ENCODE results near the gene UBL4A. TPM values are rescaled to one million over a fixed set of nuclear protein-coding genes. Genes with fewer than 3 reads are reported as not detected.

Gene UBL4A
- total RNA-seq, 1 experiment from 2014 or later: 26.7 TPM

GRCh38 chrX:154452823-154453222 is 33.6 kb downstream of the UBL4A start:
- peaks cover 6% of the 10 kb centered on the region for H3K4me1 Mint-ChIP-seq (ENCODE audit: insufficient read depth, unreplicated experiment)
- BruUV-seq (replicated peaks): no TSS peak
- DNase-seq (ENCODE audit: unreplicated experiment): no peak
- POLR2A ChIA-PET: no interaction called here
- no peak overlapping the region for H3K4me3 Mint-ChIP-seq (ENCODE audit: unreplicated experiment)
- intact Hi-C loops (cut with micrococcal nuclease): no loop called here
- H3K36me3 Mint-ChIP-seq (ENCODE audit: insufficient read depth, unreplicated experiment): peaks cover 30% of the 10 kb centered on the region
- H3K9me3 Mint-ChIP-seq (ENCODE audit: unreplicated experiment): no peaks in the 10 kb centered on the region
- H3K27ac Mint-ChIP-seq (ENCODE audit: low read depth, unreplicated experiment): no peak overlapping the region
- peaks cover 31% of the 10 kb centered on the region for H3K27me3 Mint-ChIP-seq (ENCODE audit: insufficient read depth, unreplicated experiment)
- TF ChIP-seq CTCF (IDR thresholded peaks at IDR 0.05; ENCODE audit: unreplicated experiment): no peak
- CTCF ChIA-PET: interaction anchor here (0.6 to 1.3 kb wide), 3 partner anchors 8 to 81 kb away, joined by 3 read pairs; no protein-coding TSS in a partner anchor

DNA sequence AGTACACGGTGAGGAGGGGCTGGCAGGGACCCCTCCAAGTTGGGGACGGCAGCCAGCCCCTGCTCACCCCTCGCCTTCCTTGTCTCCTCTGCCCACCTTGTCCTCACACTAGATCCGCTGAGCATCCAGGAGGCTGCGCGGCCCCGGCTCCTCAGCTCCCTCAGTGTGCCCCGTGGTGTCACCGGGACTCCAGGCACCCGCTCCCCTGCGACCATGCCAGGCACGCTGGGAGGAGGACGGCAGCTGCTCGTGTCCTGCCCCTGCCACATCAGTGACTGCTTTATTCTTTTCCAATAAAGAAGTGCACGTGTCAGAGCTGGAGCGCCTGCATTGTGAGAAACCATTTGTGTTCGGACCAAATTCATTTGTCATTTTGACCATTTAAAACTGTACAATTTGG is 36.1 kb downstream of the UBL4A start:
- TF ChIP-seq CTCF (IDR thresholded peaks at IDR 0.05; ENCODE audit: unreplicated experiment): no peak
- DNase-seq (ENCODE audit: unreplicated experiment): no peak
- H3K4me1 Mint-ChIP-seq (ENCODE audit: insufficient read depth, unreplicated experiment): no peaks in the 10 kb centered on the region
- no TSS peak for BruUV-seq (replicated peaks)
- peaks cover 50% of the 10 kb centered on the region for H3K27me3 Mint-ChIP-seq (ENCODE audit: insufficient read depth, unreplicated experiment)
- no peaks in the 10 kb centered on the region for H3K9me3 Mint-ChIP-seq (ENCODE audit: unreplicated experiment)
- peaks cover 31% of the 10 kb centered on the region for H3K36me3 Mint-ChIP-seq (ENCODE audit: insufficient read depth, unreplicated experiment)
- ChIA-PET CTCF (no interaction called here), POLR2A (no interaction called here)
- H3K4me3 Mint-ChIP-seq (ENCODE audit: unreplicated experiment): no peak overlapping the region
- H3K27ac Mint-ChIP-seq (ENCODE audit: low read depth, unreplicated experiment): no peak overlapping the region
- intact Hi-C loops (cut with micrococcal nuclease): no loop called here

- no TSS peak for BruUV-seq (replicated peaks)
- intact Hi-C loops (cut with micrococcal nuclease): no loop called here
- Mint-ChIP-seq H3K36me3 (ENCODE audit: insufficient read depth, unreplicated experiment) (peaks cover 31% of the 10 kb centered on the region), H3K4me1 (ENCODE audit: insufficient read depth, unreplicated experiment) (no peaks in the 10 kb centered on the region), H3K27me3 (ENCODE audit: insufficient read depth, unreplicated experiment) (peaks cover 44% of the 10 kb centered on the region), H3K9me3 (ENCODE audit: unreplicated experiment) (no peaks in the 10 kb centered on the region), H3K27ac (ENCODE audit: low read depth, unreplicated experiment) (no peak overlapping the region), H3K4me3 (ENCODE audit: unreplicated experiment) (no peak overlapping the region)
- no peak for DNase-seq (ENCODE audit: unreplicated experiment)
- no peak for TF ChIP-seq CTCF (IDR thresholded peaks at IDR 0.05; ENCODE audit: unreplicated experiment)
- CTCF ChIA-PET: no interaction called here
- POLR2A ChIA-PET: no interaction called here
Observed at GRCh38 chrX:154449618-154450017, 36.8 kb downstream of the UBL4A start.

GRCh38 chrX:154448484-154448883 is 37.9 kb downstream of the UBL4A start:
- TF ChIP-seq CTCF (IDR thresholded peaks at IDR 0.05; ENCODE audit: unreplicated experiment): no peak
- BruUV-seq (replicated peaks): no TSS peak
- Mint-ChIP-seq H3K27ac (ENCODE audit: low read depth, unreplicated experiment) (no peak overlapping the region), H3K4me1 (ENCODE audit: insufficient read depth, unreplicated experiment) (no peaks in the 10 kb centered on the region), H3K4me3 (ENCODE audit: unreplicated experiment) (no peak overlapping the region), H3K36me3 (ENCODE audit: insufficient read depth, unreplicated experiment) (peaks cover 36% of the 10 kb centered on the region), H3K9me3 (ENCODE audit: unreplicated experiment) (no peaks in the 10 kb centered on the region), H3K27me3 (ENCODE audit: insufficient read depth, unreplicated experiment) (peaks cover 34% of the 10 kb centered on the region)
- POLR2A ChIA-PET: interaction anchor here (0.5 kb wide), 1 partner anchor 49 kb away, joined by 3 read pairs; no protein-coding TSS in a partner anchor
- no peak for DNase-seq (ENCODE audit: unreplicated experiment)
- intact Hi-C loops (cut with micrococcal nuclease): no loop called here
- CTCF ChIA-PET: interaction anchor here (0.5 kb wide), 1 partner anchor 28 kb away, joined by 3 read pairs; no protein-coding TSS in a partner anchor
